Neural cell (in vitro differentiated cells): ENCODE measurements around the gene TMEM135. TPM values are rescaled to one million over a fixed set of nuclear protein-coding genes. Genes with fewer than 3 reads are reported as not detected.
"Not testable (repeated sequence)": the region's sequence is repeated elsewhere in the genome, so short reads cannot be mapped to it uniquely, and the experiment has no call there.

Source experiments
- H2AFZ ChIP-seq: fragments of 200-600, 300-800 bp; sonication (generic), shearing (Covaris generic); 2 replicates; pipeline ENCODE4 v1.6.0; 2014; ENCODE audit warnings: low read depth, mild to moderate bottlenecking, antibody characterized with exemption, low read length, moderate library complexity
- H3F3A ChIP-seq: fragments of 200-600 bp; shearing (Covaris generic); 2 replicates; pipeline ENCODE4 v1.6.1; 2016; ENCODE audit warnings: mild to moderate bottlenecking, moderate library complexity, mixed read lengths, antibody characterized with exemption, low read length; ENCODE audit not compliant: insufficient read depth, poor library complexity, severe bottlenecking
- H3K27ac ChIP-seq: fragments of 200-600, 300-800 bp; sonication (generic), shearing (Covaris generic); 2 replicates; pipeline ENCODE4 v1.5.1; 2014; ENCODE audit warnings: mild to moderate bottlenecking, low read length, moderate library complexity
- H3K27me3 ChIP-seq: fragments of 300-800, 200-600 bp; sonication (generic), shearing (Covaris generic); 2 replicates; pipeline ENCODE4 v1.6.0; 2014; ENCODE audit warnings: mild to moderate bottlenecking, low read depth, low read length, moderate library complexity; ENCODE audit not compliant: insufficient read depth
- H3K36me3 ChIP-seq: fragments of 300-800, 200-600 bp; sonication (generic), shearing (Covaris generic); 2 replicates; pipeline ENCODE4 v1.5.1; 2014; ENCODE audit warnings: mild to moderate bottlenecking, antibody characterized with exemption, low read length, moderate library complexity; ENCODE audit not compliant: insufficient read depth
- H3K4me2 ChIP-seq: fragments of 300-800, 200-600 bp; sonication (generic), shearing (Covaris generic); 2 replicates; pipeline ENCODE4 v1.6.0; 2014; ENCODE audit warnings: mild to moderate bottlenecking, low read length
- H3K4me3 ChIP-seq: fragments of 300-800, 200-600 bp; sonication (generic), shearing (Covaris generic); 2 replicates; pipeline ENCODE4 v1.5.1; 2014; ENCODE audit warnings: mild to moderate bottlenecking, low read length, moderate library complexity
- H3K79me2 ChIP-seq: fragments of 200-600 bp; shearing (Covaris generic); replicated peaks from 2 replicates; pipeline ENCODE4 v1.6.0; 2014; ENCODE audit warnings: mild to moderate bottlenecking, low read length, moderate library complexity; ENCODE audit not compliant: insufficient read depth
- H3K9ac ChIP-seq: fragments of 300-800, 200-600 bp; sonication (generic), shearing (Covaris generic); 2 replicates; pipeline ENCODE4 v1.6.1; 2016; ENCODE audit warnings: mild to moderate bottlenecking, low read length, mixed read lengths
- H3K9me2 ChIP-seq: fragments of 200-600 bp; shearing (Covaris generic); 2 replicates; pipeline ENCODE4 v1.6.1; 2016; ENCODE audit warnings: mild to moderate bottlenecking, low read length, mixed read lengths; ENCODE audit not compliant: insufficient read depth
- H3K9me3 ChIP-seq: fragments of 200-600, 300-800 bp; sonication (generic), shearing (Covaris generic); 2 replicates; pipeline ENCODE4 v1.6.1; 2016; ENCODE audit warnings: mild to moderate bottlenecking, mixed run types, low read length, moderate library complexity, mixed read lengths
- H4K20me1 ChIP-seq: fragments of 200-600 bp; shearing (Covaris generic); 2 replicates; pipeline ENCODE4 v1.6.1; 2016; ENCODE audit warnings: mild to moderate bottlenecking, mixed run types; ENCODE audit not compliant: insufficient read depth
- EP300 ChIP-seq: fragments of 450-650 bp; conservative IDR thresholded peaks from 2 replicates; pipeline ENCODE4 v1.6.1; 2014; ENCODE audit warnings: antibody characterized with exemption, mild to moderate bottlenecking, moderate library complexity; ENCODE audit not compliant: poor library complexity, severe bottlenecking
- EZH2 ChIP-seq: fragments of 200-600, 300-800 bp; shearing (Covaris generic), sonication (generic); IDR thresholded peaks from 2 replicates; pipeline ENCODE4 v1.6.1; 2014; ENCODE audit warnings: antibody characterized with exemption, low read length, borderline replicate concordance, mild to moderate bottlenecking; ENCODE audit not compliant: insufficient read depth, poor library complexity, severe bottlenecking
- MXI1 ChIP-seq: fragments of 450-650 bp; conservative IDR thresholded peaks from 2 replicates; pipeline ENCODE4 v1.6.1; 2014; ENCODE audit warnings: antibody characterized with exemption, mild to moderate bottlenecking; ENCODE audit not compliant: poor library complexity, severe bottlenecking
- POLR2AphosphoS5 ChIP-seq: IDR thresholded peaks from 2 replicates; pipeline ENCODE4 v1.6.1; 2012
- RAD21 ChIP-seq: fragments of 450-650 bp; conservative IDR thresholded peaks from 2 replicates; pipeline ENCODE4 v1.6.1; 2014; ENCODE audit warnings: antibody characterized with exemption, mild to moderate bottlenecking, moderate library complexity
- REST ChIP-seq: IDR thresholded peaks from 2 replicates; pipeline ENCODE4 v1.6.1; 2012; ENCODE audit warnings: borderline replicate concordance
- SMC3 ChIP-seq: fragments of 450-650 bp; conservative IDR thresholded peaks from 2 replicates; pipeline ENCODE4 v1.6.1; 2014; ENCODE audit warnings: antibody characterized with exemption, mild to moderate bottlenecking, moderate library complexity; ENCODE audit not compliant: poor library complexity
- TAF1 ChIP-seq: IDR thresholded peaks from 2 replicates; pipeline ENCODE4 v1.6.1; 2012; ENCODE audit warnings: low read depth
- polyA plus RNA-seq: library from polyadenylated mRNA; depleted of rRNA; stranded (reverse); fragments of >200 nt; gene quantifications from 2 replicates; pipeline ENCODE4 v1.2.3, GENCODE V29; 2014
- TF ChIP-seq, protein P1 (sequence below): fragments of 450-650 bp; IDR thresholded peaks from 2 replicates; pipeline ENCODE4 v1.5.1; 2014; ENCODE audit warnings: antibody characterized with exemption, mild to moderate bottlenecking, moderate library complexity; ENCODE audit not compliant: poor library complexity, severe bottlenecking

TMEM135 gene
- polyA plus RNA-seq, 1 donor from 2014 or later = 15.6 TPM

DNA sequence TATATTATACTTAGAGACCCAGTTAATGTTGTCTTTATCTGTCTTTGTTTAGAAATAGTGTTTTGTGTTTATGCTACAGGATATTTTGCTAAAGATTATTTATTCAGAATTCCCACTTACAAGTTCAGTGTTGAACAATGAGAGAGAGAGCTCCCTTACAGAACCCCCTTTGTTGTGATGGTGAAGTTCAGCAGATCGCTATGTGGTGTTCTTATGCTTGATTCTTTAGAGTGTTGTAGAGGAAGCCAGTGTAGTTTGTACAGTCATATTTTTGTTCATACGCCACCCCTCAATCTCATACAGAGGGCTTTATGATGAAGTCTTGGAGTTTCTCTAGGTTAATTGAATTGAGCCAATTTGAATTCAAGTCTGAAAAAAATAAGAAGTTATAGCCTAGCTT lies 150.2 kb downstream of the TMEM135 start:
- H4K20me1 ChIP-seq = no peaks in the 10 kb centered on the region
- H3K79me2 ChIP-seq = no peaks in the 10 kb centered on the region
- H3K27ac ChIP-seq = no peak overlapping the region
- H3K36me3 ChIP-seq = no peaks in the 10 kb centered on the region
- H2AFZ ChIP-seq = no peak overlapping the region
- H3F3A ChIP-seq = no peaks in the 10 kb centered on the region
- H3K9me2 ChIP-seq = no peaks in the 10 kb centered on the region
- TF ChIP-seq, protein P1, sequence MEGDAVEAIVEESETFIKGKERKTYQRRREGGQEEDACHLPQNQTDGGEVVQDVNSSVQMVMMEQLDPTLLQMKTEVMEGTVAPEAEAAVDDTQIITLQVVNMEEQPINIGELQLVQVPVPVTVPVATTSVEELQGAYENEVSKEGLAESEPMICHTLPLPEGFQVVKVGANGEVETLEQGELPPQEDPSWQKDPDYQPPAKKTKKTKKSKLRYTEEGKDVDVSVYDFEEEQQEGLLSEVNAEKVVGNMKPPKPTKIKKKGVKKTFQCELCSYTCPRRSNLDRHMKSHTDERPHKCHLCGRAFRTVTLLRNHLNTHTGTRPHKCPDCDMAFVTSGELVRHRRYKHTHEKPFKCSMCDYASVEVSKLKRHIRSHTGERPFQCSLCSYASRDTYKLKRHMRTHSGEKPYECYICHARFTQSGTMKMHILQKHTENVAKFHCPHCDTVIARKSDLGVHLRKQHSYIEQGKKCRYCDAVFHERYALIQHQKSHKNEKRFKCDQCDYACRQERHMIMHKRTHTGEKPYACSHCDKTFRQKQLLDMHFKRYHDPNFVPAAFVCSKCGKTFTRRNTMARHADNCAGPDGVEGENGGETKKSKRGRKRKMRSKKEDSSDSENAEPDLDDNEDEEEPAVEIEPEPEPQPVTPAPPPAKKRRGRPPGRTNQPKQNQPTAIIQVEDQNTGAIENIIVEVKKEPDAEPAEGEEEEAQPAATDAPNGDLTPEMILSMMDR = no peak
- TF ChIP-seq POLR2AphosphoS5 = no peak
- no peaks in the 10 kb centered on the region for H3K9me3 ChIP-seq
- no peak overlapping the region for H3K4me3 ChIP-seq
- no peaks in the 10 kb centered on the region for H3K27me3 ChIP-seq
- no peak overlapping the region for H3K4me2 ChIP-seq
- no peak overlapping the region for H3K9ac ChIP-seq

- H3K4me3 ChIP-seq, H3F3A ChIP-seq: not testable (repeated sequence)
Observed at GRCh38 chr11:87188396-87188795, 150.7 kb downstream of the TMEM135 start.

GRCh38 chr11:87188921-87189320 lies 151.2 kb downstream of the TMEM135 start:
- not testable (repeated sequence) for H2AFZ ChIP-seq, H4K20me1 ChIP-seq, H3F3A ChIP-seq, H3K9me3 ChIP-seq, H3K27ac ChIP-seq, H3K9ac ChIP-seq, H3K27me3 ChIP-seq, H3K36me3 ChIP-seq, H3K4me3 ChIP-seq, H3K4me2 ChIP-seq, H3K79me2 ChIP-seq, H3K9me2 ChIP-seq

More at GRCh38 chr11:87188396-87188795, 150.7 kb downstream of the TMEM135 start:
- not testable (repeated sequence) for H3K9me2 ChIP-seq, H3K9me3 ChIP-seq, H3K27ac ChIP-seq, H3K36me3 ChIP-seq, H2AFZ ChIP-seq, H3K9ac ChIP-seq, H3K4me2 ChIP-seq, H3K27me3 ChIP-seq, H4K20me1 ChIP-seq, H3K79me2 ChIP-seq

DNA sequence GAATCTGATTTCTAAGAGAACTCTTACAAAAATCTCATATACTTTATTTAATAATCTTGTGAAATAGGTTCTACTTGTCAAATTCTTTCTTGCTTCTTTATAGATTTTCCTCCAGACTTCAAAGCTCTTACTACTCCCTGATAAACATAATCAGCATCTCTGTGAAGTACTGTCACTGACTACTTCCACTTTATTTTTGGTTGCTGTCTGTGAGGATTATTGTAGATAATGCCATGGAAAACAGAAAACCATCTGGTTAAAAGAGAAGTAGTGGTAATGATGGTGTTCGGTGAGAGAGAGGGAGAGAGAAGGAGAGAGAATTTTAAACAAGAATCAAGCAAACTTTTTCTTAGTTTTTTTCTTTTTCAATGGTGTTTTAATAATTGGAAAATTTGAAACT lies 152.3 kb downstream of the TMEM135 start:
- Histone ChIP-seq H3K79me2 (no peaks in the 10 kb centered on the region), H4K20me1 (no peaks in the 10 kb centered on the region), H3K9me3 (no peaks in the 10 kb centered on the region), H3K4me3 (no peak overlapping the region), H3K9me2 (no peaks in the 10 kb centered on the region), H2AFZ (no peak overlapping the region), H3K27me3 (no peaks in the 10 kb centered on the region), H3K9ac (no peak overlapping the region), H3F3A (no peaks in the 10 kb centered on the region), H3K36me3 (no peaks in the 10 kb centered on the region), H3K27ac (no peak overlapping the region), H3K4me2 (no peak overlapping the region)
- TF ChIP-seq EP300 (no peak), SMC3 (no peak), EZH2 (no peak), POLR2AphosphoS5 (no peak), MXI1 (no peak), REST (no peak), TAF1 (no peak), RAD21 (no peak)
- TF ChIP-seq, protein P1 = no peak
